GM10248 (cell line): ENCODE results near the gene GALNTL6.

Source experiments
- CTCF ChIA-PET: fragments of 300-600 bp; sonication (Branson Sonifier 250); formaldehyde crosslinking; extraction: SDS; loops from one replicate; lab custom pipeline; 2021; ENCODE audit warnings: antibody characterized with exemption; lab: Yijun Ruan, JAX
- POLR2A ChIA-PET: fragments of 350-650 bp; sonication (Branson Sonifier 250); formaldehyde crosslinking; extraction: SDS; loops from one replicate; lab custom pipeline; 2020; ENCODE audit warnings: antibody characterized with exemption; lab: Yijun Ruan, JAX
- DNase-seq: peaks from one replicate; pipeline ENCODE4 v3.0.0; 2012; ENCODE audit errors: extremely low spot score
- CTCF ChIP-seq: IDR thresholded peaks from 2 replicates; pipeline ENCODE4 v1.5.1; 2012; ENCODE audit warnings: mild to moderate bottlenecking, low read depth; ENCODE audit errors: extremely low read depth, missing control alignments, control extremely low read depth

Gene GALNTL6

GRCh38 chr4:171929477-171929876 is 116.3 kb downstream of the GALNTL6 start:
- POLR2A ChIA-PET = no interaction called here
- DNase-seq = no peak
- TF ChIP-seq CTCF = no peak
- CTCF ChIA-PET = interaction anchor here (1.9 kb wide), 1 partner anchor 16 kb away, joined by 5 read pairs; no protein-coding TSS in a partner anchor

GRCh38 chr4:171929907-171930306 is 116.7 kb downstream of the GALNTL6 start:
- DNase-seq = no peak
- ChIA-PET POLR2A (no interaction called here), CTCF (interaction anchor here (1.9 kb wide), 2 partner anchors 8 to 16 kb away, joined by 5 to 7 read pairs; no protein-coding TSS in a partner anchor)
- no peak for TF ChIP-seq CTCF

GRCh38 chr4:171932238-171932637 is 119.0 kb downstream of the GALNTL6 start:
- ChIA-PET CTCF (no interaction called here), POLR2A (no interaction called here)
- no peak for TF ChIP-seq CTCF
- DNase-seq = no peak

GRCh38 chr4:171940656-171941055 is 127.5 kb downstream of the GALNTL6 start:
- ChIA-PET CTCF (no interaction called here), POLR2A (no interaction called here)
- no peak for DNase-seq
- no peak for TF ChIP-seq CTCF

GRCh38 chr4:171947400-171947799 is 134.2 kb downstream of the GALNTL6 start:
- CTCF ChIA-PET = no interaction called here
- POLR2A ChIA-PET = no interaction called here
- DNase-seq = no peak
- no peak for TF ChIP-seq CTCF

- POLR2A ChIA-PET = no interaction called here
- CTCF ChIA-PET = interaction anchor here (1.1 kb wide), 1 partner anchor 12 kb away, joined by 3 read pairs; no protein-coding TSS in a partner anchor
- TF ChIP-seq CTCF = no peak
- DNase-seq = no peak
Observed at GRCh38 chr4:171948038-171948437, 134.8 kb downstream of the GALNTL6 start.
